Right atrium auricular region (tissue), 2 donors: Measurements from ENCODE around the gene ACVR2A. TPM values are rescaled to one million over a fixed set of nuclear protein-coding genes. Genes with fewer than 3 reads are reported as not detected.

Experiments
- DNase-seq: peaks from one replicate; pipeline ENCODE4 v3.0.0-alpha.2; 2019; ENCODE audit warnings: low spot score
- H3K27ac ChIP-seq, 2 donors: fragments of 200-600 bp; sonication (generic); 1 replicate in 1 of 2; 2 replicates in 1 of 2; pipeline ENCODE4 v1.5.1; 2016 to 2019
- H3K27me3 ChIP-seq, 2 donors: fragments of 200-600 bp; sonication (generic); one replicate each; pipeline versions ENCODE4 v1.5.1 to v1.6.0; 2017 to 2019
- H3K36me3 ChIP-seq: fragments of 200-600 bp; sonication (generic); one replicate; pipeline ENCODE4 v1.5.1; 2016
- H3K4me1 ChIP-seq, 2 donors: fragments of 200-600 bp; sonication (generic); one replicate each; pipeline versions ENCODE4 v1.5.1 to v1.6.0; 2017 to 2019
- H3K4me3 ChIP-seq, 2 donors: fragments of 200-600 bp; sonication (generic); 1 replicate in 1 of 2; 2 replicates in 1 of 2; pipeline ENCODE4 v1.5.1; 2017 to 2019; ENCODE audit warnings: mild to moderate bottlenecking in 1 of 2, moderate library complexity in 1 of 2
- H3K9me3 ChIP-seq, 2 donors: fragments of 200-600 bp; sonication (generic); one replicate each; pipeline ENCODE4 v1.5.1; 2019
- CTCF ChIP-seq, 2 donors: fragments of 200-600 bp; sonication (generic); IDR thresholded peaks; one replicate each; pipeline ENCODE4 v1.5.1; 2019; ENCODE audit warnings: antibody characterized with exemption in 2 of 2
- total RNA-seq, 2 donors: library from RNA; depleted of rRNA; stranded (reverse); fragments of >200 nt; gene quantifications; one replicate each; pipeline ENCODE4 v1.1.0, GENCODE V29; 2016

Gene ACVR2A
- total RNA-seq, 2 donors from 2014 or later = 7.9 to 9.7 TPM

GRCh38 chr2:147916067-147916466, 71.2 kb downstream of the ACVR2A start:
- no peak overlapping the region for H3K27ac ChIP-seq
- no peak for DNase-seq
- peaks cover 0 to 4% of the 10 kb centered on the region in 2 donors for H3K4me1 ChIP-seq
- H3K27me3 ChIP-seq = no peaks in the 10 kb centered on the region
- H3K4me3 ChIP-seq = no peak overlapping the region
- H3K36me3 ChIP-seq = peaks cover 4% of the 10 kb centered on the region
- no peaks in the 10 kb centered on the region for H3K9me3 ChIP-seq
- TF ChIP-seq CTCF (IDR thresholded peaks at IDR 0.05) = no peak

- Histone ChIP-seq H3K27ac (no peak overlapping the region), H3K4me3 (no peak overlapping the region), H3K4me1 (peaks cover 0 to 4% of the 10 kb centered on the region in 2 donors), H3K27me3 (no peaks in the 10 kb centered on the region), H3K36me3 (peaks cover 10% of the 10 kb centered on the region), H3K9me3 (no peaks in the 10 kb centered on the region)
- DNase-seq = no peak
- no peak for TF ChIP-seq CTCF (IDR thresholded peaks at IDR 0.05)
Observed at GRCh38 chr2:147916723-147917122, 71.9 kb downstream of the ACVR2A start.

GRCh38 chr2:147917161-147917560, 72.3 kb downstream of the ACVR2A start:
- Histone ChIP-seq H3K27me3 (no peaks in the 10 kb centered on the region), H3K4me1 (peaks cover 0 to 4% of the 10 kb centered on the region in 2 donors), H3K4me3 (no peak overlapping the region), H3K9me3 (no peaks in the 10 kb centered on the region), H3K36me3 (peaks cover 11% of the 10 kb centered on the region), H3K27ac (no peak overlapping the region)
- TF ChIP-seq CTCF (IDR thresholded peaks at IDR 0.05) = no peak
- no peak for DNase-seq

- peaks cover 22% of the 10 kb centered on the region for H3K36me3 ChIP-seq
- DNase-seq = no peak
- H3K9me3 ChIP-seq = no peaks in the 10 kb centered on the region
- no peak overlapping the region for H3K4me3 ChIP-seq
- no peak overlapping the region for H3K27ac ChIP-seq
- no peak for TF ChIP-seq CTCF (IDR thresholded peaks at IDR 0.05)
- H3K4me1 ChIP-seq = no peaks in the 10 kb centered on the region
- no peaks in the 10 kb centered on the region for H3K27me3 ChIP-seq
Observed at GRCh38 chr2:147923846-147924245, 79.0 kb downstream of the ACVR2A start.

GRCh38 chr2:147924647-147925046, 79.8 kb downstream of the ACVR2A start:
- DNase-seq = no peak
- Histone ChIP-seq H3K4me3 (no peak overlapping the region), H3K27me3 (no peaks in the 10 kb centered on the region), H3K4me1 (no peaks in the 10 kb centered on the region), H3K27ac (no peak overlapping the region), H3K36me3 (peaks cover 22% of the 10 kb centered on the region), H3K9me3 (no peaks in the 10 kb centered on the region)
- no peak for TF ChIP-seq CTCF (IDR thresholded peaks at IDR 0.05)

- Histone ChIP-seq H3K9me3 (no peaks in the 10 kb centered on the region), H3K27ac (no peak overlapping the region), H3K4me1 (no peaks in the 10 kb centered on the region), H3K27me3 (no peaks in the 10 kb centered on the region), H3K4me3 (no peak overlapping the region), H3K36me3 (peaks cover 20% of the 10 kb centered on the region)
- no peak for DNase-seq
- no peak for TF ChIP-seq CTCF (IDR thresholded peaks at IDR 0.05)
Observed at GRCh38 chr2:147925886-147926285, 81.1 kb downstream of the ACVR2A start.
